ENCODE results near the gene FAM83G.
"Not testable (repeated sequence)": the region's sequence is repeated elsewhere in the genome, so short reads cannot be mapped to it uniquely, and the experiment has no call there.

The FAM83G gene

DNA sequence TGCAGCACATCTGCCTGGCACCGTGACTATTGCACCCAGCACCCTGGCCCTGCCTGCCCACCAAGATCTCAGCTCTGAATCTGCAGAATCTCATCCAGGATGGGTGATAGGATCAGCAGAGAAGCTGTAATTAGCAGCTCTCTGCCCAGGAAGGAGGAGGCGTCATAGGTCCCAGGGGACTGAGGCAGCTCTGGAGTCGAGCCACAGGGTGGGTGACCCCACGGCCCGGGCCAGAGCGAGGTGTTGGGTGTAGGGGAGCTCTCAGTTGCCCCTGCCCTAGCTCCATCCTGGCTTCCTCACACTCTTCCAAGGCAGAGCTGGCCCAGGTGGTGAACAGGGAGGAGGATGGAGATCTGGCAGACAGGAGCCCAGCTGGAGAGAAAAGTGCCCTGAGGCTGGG, 18.2 kb upstream of the FAM83G start:
- DNase-seq (ENCODE audit: low read depth in 2 of 2) = no peak

DNA sequence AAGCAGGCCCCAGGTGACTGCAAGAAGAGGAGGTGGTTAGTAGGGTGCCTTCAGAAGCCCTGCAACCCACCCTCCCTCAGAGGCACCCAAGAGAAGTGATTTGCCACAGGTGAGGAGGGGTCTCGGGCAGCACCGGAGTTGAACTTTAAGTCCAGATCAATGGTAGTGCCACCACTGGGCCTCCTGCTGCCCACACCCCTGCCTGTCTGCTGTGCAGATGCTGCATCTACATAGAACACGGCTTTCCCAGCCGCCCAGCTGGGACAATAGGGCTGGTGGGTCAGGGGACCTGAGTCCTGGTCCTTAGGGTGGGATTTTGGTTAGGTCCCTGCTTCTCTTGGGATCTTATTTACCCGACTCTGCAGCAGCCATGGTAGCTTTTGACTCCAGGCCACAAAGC, 17.6 kb upstream of the FAM83G start:
- DNase-seq (ENCODE audit: low read depth in 2 of 2) = no peak

DNA sequence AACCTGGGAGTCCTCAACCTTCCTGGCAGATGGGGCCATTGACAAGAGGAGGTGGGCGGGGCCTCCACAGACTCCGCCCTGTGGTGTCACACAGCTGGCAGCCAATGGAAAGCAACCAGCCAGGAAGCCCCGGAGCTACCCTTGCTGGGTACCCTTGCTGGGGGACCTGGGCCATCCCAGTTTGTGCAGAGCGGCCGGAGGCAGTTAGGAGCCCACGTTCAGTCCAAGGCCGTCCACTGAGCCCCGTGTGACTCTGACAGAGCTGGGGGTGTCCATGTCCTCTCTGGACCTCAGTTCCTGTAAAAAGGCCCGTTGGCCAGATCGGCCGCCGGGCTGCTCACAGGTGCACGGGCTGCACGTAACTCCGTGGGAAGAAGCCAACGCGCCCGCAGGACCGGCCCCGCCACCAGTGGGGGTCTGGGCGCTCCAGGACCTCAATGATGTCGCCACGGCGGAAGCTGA, 17.1 kb upstream of the FAM83G start:
- DNase-seq (ENCODE audit: low read depth in 2 of 2) = no peak

DNA sequence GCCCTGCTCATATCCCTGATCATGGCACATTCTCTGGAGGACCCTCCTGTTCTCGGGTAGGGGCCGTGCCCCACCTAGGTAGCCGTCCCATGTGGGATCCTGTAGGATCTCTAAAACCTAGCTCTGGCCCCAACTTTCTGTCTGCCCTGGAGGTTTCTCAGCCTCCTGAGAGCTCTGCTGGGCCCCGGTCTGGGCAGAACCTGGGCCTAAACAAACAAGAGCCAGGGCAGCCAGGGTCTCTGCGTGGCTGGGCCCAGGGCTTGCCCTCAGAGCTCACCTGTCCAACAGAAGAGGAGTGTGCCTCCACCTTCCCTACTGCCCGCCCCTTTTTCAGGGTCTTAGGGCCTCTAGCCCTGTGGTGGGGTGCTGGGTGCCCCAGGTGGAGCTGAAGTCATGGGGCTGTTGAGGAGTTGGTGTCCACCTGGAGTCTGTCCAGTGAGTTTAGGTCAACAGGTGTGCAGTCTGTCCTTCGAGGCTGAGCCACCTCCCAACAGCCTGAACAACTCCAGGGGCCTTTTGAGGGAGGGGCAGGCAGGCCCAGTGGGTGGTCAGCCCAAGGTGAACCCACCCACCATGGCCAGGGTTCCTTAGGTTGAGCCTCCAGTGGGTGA, 16.6 kb upstream of the FAM83G start:
- DNase-seq (ENCODE audit: low read depth in 2 of 2) = not testable (repeated sequence)

DNA sequence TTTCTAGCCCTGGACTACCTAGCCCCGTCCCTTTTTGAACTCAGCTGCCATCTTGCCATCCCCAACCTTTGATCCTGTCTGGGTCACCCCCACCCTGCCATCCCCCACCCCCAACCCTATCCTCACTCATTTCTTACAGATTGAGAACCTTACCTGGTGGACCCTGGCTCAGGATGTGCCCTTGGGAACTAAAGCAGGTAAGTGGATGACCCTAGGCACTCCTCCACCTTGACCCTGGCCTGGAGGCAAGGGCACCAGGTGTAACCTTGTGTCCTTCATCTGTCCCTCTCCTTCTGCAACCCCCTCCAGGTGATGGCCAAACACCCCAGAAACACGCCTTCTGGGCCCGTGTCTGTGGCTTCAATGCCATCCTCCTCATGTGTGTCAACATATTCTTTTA, 15.5 kb upstream of the FAM83G start:
- DNase-seq (ENCODE audit: low read depth in 2 of 2) = no peak

DNA sequence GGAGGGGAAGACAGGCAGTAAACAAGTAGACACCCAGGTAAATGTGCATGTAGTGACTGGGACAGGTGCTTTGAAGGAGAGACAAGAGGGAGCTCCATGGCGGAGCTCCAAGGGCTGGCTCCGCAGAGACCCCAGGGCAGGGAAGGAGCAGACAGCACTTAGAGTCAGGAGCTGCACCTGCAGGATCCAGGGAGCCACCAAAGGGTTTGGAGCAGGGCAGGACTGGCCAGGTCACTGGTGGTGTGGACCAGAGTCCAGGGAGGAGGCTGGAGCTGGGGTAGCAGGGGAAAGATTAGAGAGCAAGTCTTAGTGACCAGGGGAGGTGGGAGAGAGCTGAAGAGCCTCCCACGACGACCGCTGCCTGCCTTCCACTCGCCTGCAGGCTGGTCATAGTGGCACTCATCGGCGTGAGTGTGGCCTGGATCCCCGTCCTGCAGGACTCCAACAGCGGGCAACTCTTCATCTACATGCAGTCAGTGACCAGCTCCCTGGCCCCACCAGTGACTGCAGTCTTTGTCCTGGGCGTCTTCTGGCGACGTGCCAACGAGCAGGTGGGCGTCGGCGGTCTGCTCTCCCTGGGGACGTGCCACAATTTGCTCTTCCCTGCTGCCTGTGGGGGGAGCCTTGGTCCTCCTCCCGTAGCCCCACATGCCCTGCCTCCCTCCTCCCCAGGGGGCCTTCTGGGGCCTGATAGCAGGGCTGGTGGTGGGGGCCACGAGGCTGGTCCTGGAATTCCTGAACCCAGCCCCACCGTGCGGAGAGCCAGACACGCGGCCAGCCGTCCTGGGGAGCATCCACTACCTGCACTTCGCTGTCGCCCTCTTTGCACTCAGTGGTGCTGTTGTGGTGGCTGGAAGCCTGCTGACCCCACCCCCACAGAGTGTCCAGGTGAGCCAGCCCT, 14.7 kb upstream of the FAM83G start:
- DNase-seq (ENCODE audit: low read depth in 2 of 2) = no peak

DNA sequence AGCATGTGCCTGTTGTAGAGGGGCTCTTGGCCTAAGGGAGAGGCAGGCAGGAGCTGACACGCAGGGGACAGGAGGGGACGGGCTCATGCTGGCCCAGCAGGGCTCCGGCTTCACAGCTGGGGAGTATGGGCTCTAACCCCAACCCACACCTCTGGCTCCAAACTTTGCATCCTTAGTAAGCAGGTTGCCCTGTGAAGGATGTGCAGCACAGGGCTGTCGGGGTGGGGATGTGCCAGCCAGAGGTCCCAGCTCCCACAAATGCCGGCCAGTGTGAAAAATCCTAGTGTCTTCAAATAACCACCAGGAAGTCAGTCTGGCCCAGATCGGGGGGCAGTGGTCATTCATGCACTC, 14.0 kb upstream of the FAM83G start:
- no peak for DNase-seq (ENCODE audit: low read depth in 2 of 2)

DNA sequence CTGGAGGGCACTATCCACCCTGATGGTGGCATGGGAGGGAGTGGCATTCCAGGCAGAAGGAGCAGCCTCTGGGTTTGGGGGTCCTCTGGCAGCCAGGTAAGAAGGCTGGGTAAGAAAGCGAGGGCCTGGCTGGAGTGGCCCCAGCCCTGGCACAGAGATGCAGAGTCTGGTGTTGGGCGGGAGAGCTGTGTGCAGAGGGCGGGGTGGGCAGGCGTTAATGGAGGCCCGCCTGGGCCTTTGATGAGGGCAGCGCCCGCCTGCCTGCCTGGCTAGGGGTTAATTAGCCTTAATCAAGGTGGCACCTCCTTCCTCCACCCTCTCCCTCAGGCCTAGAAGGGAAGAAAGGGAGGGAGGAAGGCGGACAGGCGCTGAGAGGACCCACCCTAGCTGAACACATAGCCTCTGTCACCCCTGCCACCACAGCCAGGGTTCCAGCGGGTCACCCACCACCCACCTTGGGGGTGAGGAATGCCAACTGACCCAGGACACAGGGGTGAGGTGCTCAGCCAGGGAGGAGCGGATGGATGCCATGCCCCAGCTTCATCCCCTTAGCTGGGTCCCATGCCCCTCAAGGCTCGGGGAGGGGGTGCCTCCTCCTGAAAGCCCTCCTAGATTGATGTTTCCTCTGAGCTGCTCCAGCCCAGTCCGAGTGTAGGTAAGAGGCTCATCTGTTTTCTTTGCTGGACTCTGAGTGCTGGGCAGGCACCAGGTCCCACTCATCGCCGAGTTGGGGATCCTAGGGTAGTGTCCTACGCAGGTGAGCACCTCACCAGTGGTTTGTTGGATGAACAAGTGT, 13.4 kb upstream of the FAM83G start:
- no peak for DNase-seq (ENCODE audit: low read depth in 2 of 2)

DNA sequence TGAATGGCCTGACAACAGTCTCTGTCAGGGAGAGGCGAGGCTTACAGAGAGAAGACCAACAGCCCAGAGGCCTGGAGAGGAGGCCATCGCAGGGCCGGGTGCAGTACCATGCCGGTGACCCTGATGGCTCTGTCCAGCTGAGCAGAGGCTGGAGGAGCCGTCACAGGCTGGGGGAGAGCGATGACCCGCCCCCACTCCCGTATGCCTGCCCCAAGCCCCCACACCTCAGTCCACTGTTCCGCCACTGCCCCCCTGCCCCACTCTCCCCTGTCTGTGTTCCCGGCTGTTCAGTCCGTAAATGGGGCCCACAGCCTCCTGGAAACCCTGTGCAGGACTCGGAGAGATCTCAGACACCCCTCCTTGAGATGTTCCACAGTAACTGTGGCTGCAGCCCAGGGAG, 12.8 kb upstream of the FAM83G start:
- no peak for DNase-seq (ENCODE audit: low read depth in 2 of 2)

DNA sequence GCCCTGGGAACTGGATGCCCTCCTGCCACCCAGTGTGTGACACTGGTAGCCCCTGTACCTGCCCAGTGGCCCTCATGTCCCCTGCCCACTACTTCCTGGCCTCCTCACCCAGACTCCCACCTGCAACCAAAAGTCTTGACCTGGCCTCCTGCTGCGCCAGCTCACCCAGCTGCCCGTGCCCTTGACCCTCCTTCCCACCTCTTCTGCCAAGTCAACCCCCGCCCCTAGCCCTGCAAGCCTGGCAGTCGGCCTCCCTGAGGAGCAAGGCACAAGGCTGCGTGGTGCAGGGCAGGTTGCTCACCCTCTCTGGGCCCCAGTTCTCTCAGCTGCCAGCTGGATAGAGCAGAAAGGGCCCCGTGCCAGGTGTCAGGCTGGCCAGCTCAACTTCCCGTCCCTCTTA, 12.3 kb upstream of the FAM83G start:
- no peak for DNase-seq (ENCODE audit: low read depth in 2 of 2)

DNA sequence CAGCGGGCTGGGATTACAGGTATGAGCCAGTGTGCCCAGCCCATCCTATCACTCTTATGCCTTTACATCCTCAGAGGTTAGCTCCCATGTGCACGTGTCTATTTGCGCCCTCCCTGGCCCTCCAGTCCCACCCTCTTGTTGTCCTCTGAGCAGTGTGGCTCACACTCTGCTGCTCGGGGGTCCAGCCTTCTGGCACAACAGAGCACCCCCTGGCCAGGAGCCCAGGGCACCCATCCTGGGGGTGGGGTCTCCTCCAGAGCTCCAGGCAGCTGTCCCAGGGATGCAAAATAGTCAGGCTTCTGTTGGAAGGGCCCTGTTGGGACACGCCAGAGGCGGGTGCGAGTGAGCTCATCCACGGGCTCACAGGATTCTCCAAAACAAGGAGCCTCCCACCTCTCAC, 11.7 kb upstream of the FAM83G start:
- no peak for DNase-seq (ENCODE audit: low read depth in 2 of 2)

DNA sequence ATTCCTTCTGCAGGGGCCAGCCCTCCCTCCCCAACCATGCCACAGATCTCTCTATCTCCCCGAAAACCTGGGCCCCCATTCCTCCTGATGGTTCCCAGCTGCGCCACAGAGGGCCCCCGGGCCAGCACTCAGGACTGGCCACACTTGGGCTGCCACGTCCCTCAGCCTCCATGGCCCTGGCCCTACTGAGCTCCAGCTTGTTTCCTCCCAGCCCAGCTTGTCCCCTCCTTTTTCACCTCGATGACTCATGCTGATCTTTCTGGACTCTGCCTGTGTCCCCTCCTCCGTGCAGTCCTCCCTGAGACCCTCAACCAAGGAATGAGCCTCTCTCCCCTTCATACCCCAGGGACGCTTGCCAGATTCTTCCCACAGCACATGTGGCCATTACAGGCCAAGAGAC, 10.9 kb upstream of the FAM83G start:
- DNase-seq (ENCODE audit: low read depth in 2 of 2) = no peak

DNA sequence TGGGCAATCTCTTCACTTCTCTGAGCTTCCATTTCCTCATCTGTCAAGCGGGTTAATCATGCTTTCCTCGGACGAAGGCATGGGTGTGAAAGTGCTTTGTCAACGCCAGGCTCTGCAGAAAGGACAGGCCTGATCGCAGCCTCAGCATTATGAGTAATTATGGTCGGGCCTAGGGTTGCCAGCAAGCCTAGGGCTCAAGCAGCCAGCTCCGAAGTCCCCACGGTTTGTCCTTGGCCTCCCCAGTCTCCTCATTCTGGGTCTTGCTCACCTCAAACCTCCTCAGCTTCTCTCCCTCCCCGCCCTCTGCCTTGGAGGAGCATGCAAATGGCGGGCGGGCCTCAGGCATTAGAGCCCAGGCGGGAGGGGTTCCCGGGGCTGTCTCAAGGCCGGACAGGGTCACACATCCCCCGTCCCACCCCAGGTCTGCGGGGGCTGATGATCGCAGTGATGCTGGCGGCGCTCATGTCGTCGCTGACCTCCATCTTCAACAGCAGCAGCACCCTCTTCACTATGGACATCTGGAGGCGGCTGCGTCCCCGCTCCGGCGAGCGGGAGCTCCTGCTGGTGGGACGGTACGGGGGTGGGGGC, 10.2 kb upstream of the FAM83G start:
- DNase-seq (ENCODE audit: low read depth in 2 of 2) = no peak

DNA sequence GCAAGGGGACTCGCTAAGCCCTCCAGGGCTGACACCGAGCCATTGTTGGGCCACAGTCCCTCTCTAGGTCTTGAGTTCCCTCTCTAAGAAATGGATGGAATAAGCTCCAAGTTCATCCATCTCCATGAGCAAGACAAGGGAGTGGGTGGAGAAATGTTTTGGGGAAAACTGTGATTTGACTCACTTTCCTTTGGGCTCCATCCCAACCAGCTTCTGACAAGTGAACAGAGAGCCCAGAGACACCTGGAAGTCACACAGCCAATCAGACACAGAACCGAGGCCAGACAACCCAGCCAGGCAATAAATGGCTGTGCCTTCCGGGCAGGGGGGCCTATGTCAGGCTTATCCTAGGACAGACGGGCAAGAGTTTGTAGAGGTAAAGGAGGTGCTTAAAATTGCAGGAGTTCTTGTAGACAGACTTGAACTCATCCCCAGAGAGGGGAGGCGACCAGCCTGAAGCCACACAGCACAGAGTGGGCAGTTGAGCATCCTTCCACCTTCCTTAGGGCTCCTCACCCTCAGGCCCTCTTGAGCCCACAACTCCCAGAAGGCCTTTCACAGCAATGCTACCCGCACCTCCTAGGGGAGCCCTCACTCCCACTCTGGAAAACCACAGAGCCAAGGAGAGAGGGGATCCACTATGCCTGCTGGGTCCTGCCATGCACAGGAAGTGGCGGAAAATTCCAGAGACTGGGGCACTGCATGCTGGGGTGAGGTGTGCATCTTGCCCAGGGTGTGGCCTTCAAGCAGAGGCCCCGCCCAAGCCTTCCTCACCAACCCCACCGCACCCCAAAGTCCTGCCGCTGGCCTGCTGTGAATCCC, 9.5 kb upstream of the FAM83G start:
- DNase-seq (ENCODE audit: low read depth in 2 of 2) = no peak

DNA sequence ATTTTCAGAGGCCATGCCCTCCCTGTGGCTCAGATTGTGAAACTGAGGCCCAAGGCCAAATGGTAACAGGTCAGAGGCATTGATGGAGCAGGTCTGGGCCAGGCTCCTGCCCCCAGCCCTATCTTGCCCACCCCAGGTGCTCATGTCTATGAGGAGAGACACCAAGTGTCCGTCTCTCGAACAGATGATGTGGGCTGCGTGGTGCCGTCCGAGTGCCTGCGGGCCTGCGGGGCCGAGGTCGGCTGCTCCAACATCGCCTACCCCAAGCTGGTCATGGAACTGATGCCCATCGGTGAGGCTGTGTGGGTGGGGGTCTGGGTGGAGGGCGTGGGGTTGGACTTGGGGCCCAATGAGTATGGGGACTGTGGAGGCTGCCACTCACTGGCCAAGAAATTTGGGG, 8.7 kb upstream of the FAM83G start:
- DNase-seq (ENCODE audit: low read depth in 2 of 2) = no peak

DNA sequence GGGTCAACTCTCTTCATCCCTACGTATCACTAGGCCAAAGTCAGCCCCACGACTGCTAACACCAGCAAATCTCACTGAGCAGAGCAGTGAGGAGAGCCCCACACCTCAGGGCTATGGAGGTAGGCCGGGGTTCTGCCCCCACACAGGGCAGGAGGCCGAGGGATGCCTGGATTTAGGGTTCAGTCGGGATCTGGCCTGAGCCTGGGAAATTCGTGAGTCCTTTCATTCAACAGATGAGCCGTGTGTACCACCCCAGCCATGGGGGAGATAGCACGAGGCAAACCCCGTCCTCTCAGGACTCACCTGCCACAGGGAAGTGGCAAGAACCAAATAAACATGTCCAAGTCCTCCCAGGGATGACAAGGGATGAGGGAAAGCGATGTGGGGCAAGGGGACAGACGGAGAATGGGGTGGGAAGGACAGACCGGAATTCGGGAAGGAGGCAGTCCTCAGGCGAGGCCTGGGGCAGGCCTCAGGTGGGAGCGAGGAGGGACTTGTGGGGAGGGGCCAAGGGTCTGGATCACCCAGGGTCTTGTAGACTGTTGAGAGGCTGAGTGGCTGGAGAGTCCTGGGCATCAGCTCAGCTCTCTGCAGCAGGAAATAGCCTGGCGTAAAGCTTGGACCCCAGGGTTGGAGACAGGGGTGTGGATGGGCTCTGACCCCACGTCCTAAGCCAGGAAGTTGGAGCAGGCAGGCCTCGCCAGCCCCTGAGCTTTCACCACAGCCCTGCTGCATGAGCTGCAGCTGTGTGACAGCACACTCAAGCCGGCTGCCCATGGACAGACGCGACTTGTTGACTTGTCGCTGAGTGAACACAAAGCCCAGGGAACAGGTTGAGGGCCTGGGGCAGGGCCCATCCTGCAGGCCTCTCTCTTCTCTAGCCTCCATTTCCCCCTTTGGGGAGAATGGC, 7.9 kb upstream of the FAM83G start:
- no peak for DNase-seq (ENCODE audit: low read depth in 2 of 2)

DNA sequence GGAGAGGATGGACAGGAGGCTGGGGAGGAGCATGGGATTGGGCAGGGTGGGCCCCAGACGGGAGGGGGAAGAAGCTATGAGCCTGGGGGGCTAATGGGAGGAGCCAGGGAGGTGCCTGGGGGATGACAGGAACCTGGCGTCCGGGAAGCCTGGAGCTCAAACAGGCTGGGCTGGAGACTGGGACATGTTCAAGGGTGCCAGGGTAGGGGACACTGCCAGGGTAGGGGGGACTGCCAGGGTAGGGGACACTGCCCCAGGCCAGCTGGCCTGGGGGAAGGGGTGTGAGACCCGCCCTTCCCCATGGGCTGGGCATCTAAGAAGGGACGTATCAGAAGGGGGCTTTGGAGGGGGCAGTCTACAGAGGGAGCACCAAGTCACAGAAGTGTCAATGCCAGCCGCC, 7.0 kb upstream of the FAM83G start:
- DNase-seq (ENCODE audit: low read depth in 2 of 2) = no peak

DNA sequence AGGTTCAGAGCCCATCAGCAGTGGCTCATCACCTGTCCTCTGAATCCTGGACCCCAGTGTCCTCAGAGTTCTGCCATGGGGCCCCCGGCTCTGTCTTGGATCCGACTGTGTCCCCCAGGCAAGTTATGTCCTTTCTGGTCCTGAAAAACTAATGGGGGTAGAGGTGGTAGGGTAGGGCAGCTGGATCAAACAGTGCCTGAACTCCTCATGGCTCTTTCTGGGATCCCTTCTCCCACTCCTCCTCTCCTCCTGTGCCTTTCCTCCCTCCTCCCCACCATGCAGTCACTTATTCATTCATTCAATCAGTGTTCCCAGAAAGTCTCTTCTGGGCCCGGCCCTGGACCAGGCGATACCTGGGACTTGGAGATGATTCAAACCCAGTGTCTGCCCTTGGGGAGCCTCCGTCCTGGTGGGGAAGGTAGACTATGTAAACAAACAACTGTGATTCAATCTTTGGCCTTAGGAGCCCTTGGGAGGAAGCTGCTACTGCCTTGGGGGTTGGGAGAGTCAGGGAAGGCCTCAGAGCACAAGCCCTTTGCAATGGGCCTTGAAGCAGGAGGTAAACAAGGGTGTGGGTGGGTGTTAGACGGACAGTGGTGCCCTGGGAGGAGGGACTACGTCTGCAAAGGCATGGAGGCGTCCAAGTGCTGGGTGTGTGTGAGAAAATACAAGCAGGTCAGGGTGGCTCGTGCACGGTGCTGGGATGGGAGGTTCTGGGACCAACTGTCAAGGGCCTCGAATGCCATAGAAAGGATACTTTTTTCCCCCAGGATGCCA, 6.4 kb upstream of the FAM83G start:
- no peak for DNase-seq (ENCODE audit: low read depth in 2 of 2)

DNA sequence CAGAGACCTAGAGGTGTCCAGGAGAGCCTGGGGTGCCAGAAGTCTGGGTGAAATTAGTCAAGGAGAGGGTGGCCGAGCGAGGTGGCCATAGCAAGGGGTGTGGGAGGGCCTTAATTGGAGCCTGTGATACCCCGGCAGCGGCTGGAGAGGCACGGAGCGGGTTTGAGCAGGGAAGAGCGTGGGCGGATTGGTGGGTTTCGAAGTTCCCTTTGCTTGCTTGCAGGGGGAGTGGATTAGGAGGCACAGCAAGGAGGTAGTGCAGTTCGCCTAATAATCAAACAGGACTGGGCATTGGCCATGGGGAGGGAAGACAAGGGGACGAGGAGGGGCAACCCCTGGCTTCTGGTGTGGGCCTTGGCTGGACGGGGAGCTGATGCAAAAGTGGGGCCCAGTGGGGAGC, 5.4 kb upstream of the FAM83G start:
- no peak for DNase-seq (ENCODE audit: low read depth in 2 of 2)

DNA sequence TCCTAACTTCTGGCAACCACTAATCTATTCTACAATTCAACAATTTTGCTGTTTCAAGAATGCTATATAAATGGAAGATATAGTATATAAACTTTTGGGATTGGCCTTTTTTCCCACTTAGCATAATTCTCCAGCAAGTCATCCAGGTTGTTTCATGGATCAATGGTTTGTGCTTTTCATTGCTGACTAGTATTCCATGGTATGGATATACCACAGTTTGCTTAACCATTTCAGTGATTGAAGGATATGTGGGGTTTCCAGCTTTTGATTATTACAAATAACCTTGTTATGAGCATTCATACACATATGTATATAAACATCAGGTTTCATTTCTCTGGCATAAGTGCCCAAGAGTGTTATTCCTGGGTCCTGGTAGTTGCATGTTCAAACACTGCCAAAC, 2.1 kb upstream of the FAM83G start:
- DNase-seq (ENCODE audit: low read depth in 2 of 2) = no peak
